H1 (cell line): ENCODE measurements around the gene ANXA6. TPM values are rescaled to one million over a fixed set of nuclear protein-coding genes. Genes with fewer than 3 reads are reported as not detected.

Experiments
- CTCF ChIA-PET: fragments of 300-600 bp; sonication (Branson Sonifier 250); formaldehyde crosslinking; loops from one replicate; lab custom pipeline; 2021; ENCODE audit not compliant: partially characterized antibody; lab: Charles Lee
- POLR2A ChIA-PET: fragments of 300-600 bp; sonication (Branson Sonifier 250); formaldehyde crosslinking; loops from one replicate; lab custom pipeline; 2021; ENCODE audit warnings: inconsistent platforms; ENCODE audit not compliant: partially characterized antibody; lab: Charles Lee
- DNase-seq, 2 experiments: peaks; one replicate each; pipeline versions ENCODE4 v3.0.0 to v3.0.0-alpha.2; 2010 to 2022; ENCODE audit warnings: low spot score in 2 of 2, low read depth in 1 of 2, mixed read lengths in 1 of 2
- FAIRE-seq: peaks from 2 replicates; lab custom pipeline; 2011; peaks lifted over from hg19 to GRCh38; lab: Jason Lieb, UNC
- H2AFZ ChIP-seq: 2 replicates; pipeline ENCODE4 v1.8.1; 2012; ENCODE audit warnings: low read length, inconsistent platforms
- H2AK5ac ChIP-seq: 2 replicates; pipeline ENCODE4 v1.6.1; 2013; ENCODE audit warnings: low read depth, low read length
- H2BK120ac ChIP-seq: replicated peaks from 2 replicates; pipeline ENCODE3; 2013; ENCODE audit warnings: low read depth, low read length, inconsistent platforms
- H2BK12ac ChIP-seq: 2 replicates; pipeline ENCODE4 v1.6.1; 2013; ENCODE audit warnings: low read depth, low read length
- H2BK15ac ChIP-seq: 2 replicates; pipeline ENCODE4 v1.6.1; 2013; ENCODE audit warnings: low read length
- H2BK20ac ChIP-seq: 2 replicates; pipeline ENCODE4 v1.6.1; 2013; ENCODE audit warnings: low read length
- H2BK5ac ChIP-seq: 2 replicates; pipeline ENCODE4 v1.6.1; 2013; ENCODE audit warnings: low read depth, low read length
- H3K14ac ChIP-seq: 2 replicates; pipeline ENCODE4 v1.6.1; 2013; ENCODE audit warnings: inconsistent platforms; ENCODE audit not compliant: insufficient read length
- H3K18ac ChIP-seq: 2 replicates; pipeline ENCODE4 v1.6.1; 2013; ENCODE audit warnings: low read length; ENCODE audit errors: extremely low read depth
- H3K23ac ChIP-seq: 2 replicates; pipeline ENCODE4 v1.6.1; 2013; ENCODE audit warnings: inconsistent platforms; ENCODE audit not compliant: insufficient read length
- H3K23me2 ChIP-seq: 2 replicates; pipeline ENCODE4 v1.6.1; 2013; ENCODE audit warnings: low read depth, low read length
- H3K27ac ChIP-seq: 2 replicates; pipeline ENCODE4 v1.6.1; 2011; ENCODE audit warnings: low read depth, low read length, inconsistent platforms
- H3K27me3 ChIP-seq, 4 experiments: replicated peaks in 1 of 4; 1 replicate in 1 of 4; 2 replicates in 3 of 4; pipeline versions ENCODE4 v1.6.1 to v1.8.1; 2011 to 2013; ENCODE audit warnings: low read length in 3 of 4, mild to moderate bottlenecking in 3 of 4, inconsistent platforms in 2 of 4, mixed read lengths in 2 of 4, moderate library complexity in 1 of 4; ENCODE audit not compliant: control insufficient read depth in 3 of 4, insufficient read depth in 3 of 4; ENCODE audit errors: extremely low read depth in 1 of 4
- H3K36me3 ChIP-seq, 4 experiments: 2 replicates each; pipeline versions ENCODE4 v1.6.1 to v1.8.1; 2011 to 2013; ENCODE audit warnings: mild to moderate bottlenecking in 4 of 4, low read length in 3 of 4, moderate library complexity in 2 of 4, control low read depth in 1 of 4, inconsistent platforms in 1 of 4; ENCODE audit not compliant: insufficient read depth in 4 of 4, control insufficient read depth in 2 of 4
- H3K4ac ChIP-seq: replicated peaks from 2 replicates; pipeline ENCODE3; 2013; ENCODE audit warnings: low read length, low read depth, mixed read lengths, inconsistent platforms; ENCODE audit not compliant: insufficient read length
- H3K4me1 ChIP-seq, 4 experiments: replicated peaks in 1 of 4; 1 replicate in 1 of 4; 2 replicates in 3 of 4; pipeline versions ENCODE4 v1.6.1 to v1.8.1; 2011 to 2013; ENCODE audit warnings: low read length in 3 of 4, inconsistent platforms in 2 of 4, mixed read lengths in 1 of 4; ENCODE audit not compliant: insufficient read depth in 4 of 4, control insufficient read depth in 3 of 4
- H3K4me2 ChIP-seq, 2 experiments: 2 replicates each; pipeline versions ENCODE4 v1.6.1 to v1.8.1; 2011 to 2013; ENCODE audit warnings: low read depth in 2 of 2, low read length in 2 of 2, control low read depth in 1 of 2, inconsistent platforms in 1 of 2, mild to moderate bottlenecking in 1 of 2; ENCODE audit not compliant: insufficient read depth in 1 of 2
- H3K4me3 ChIP-seq, 4 experiments: fragments of 200-600, 300-600 bp in 1 of 4; sonication (generic), shearing (Covaris generic), sonication (Bioruptor Twin) in 1 of 4; 2 replicates each; pipeline versions ENCODE4 v1.5.1 to v1.8.1; 2011 to 2016; ENCODE audit warnings: low read length in 4 of 4, low read depth in 3 of 4, control low read depth in 2 of 4, inconsistent platforms in 2 of 4, mild to moderate bottlenecking in 2 of 4, mixed read lengths in 1 of 4, moderate library complexity in 1 of 4; ENCODE audit not compliant: insufficient read depth in 2 of 4; ENCODE audit errors: extremely low read depth in 1 of 4
- H3K56ac ChIP-seq: replicated peaks from 2 replicates; pipeline ENCODE3; 2013; ENCODE audit warnings: low read depth, mild to moderate bottlenecking, mixed read lengths, low read length, inconsistent platforms; ENCODE audit not compliant: insufficient read length
- H3K79me1 ChIP-seq: 2 replicates; pipeline ENCODE4 v1.6.1; 2013; ENCODE audit warnings: low read depth, low read length, control low read depth
- H3K79me2 ChIP-seq, 2 experiments: 2 replicates each; pipeline versions ENCODE4 v1.6.1 to v1.8.1; 2012 to 2013; ENCODE audit warnings: low read length in 2 of 2, mild to moderate bottlenecking in 2 of 2, inconsistent platforms in 1 of 2; ENCODE audit not compliant: insufficient read depth in 2 of 2, control insufficient read depth in 1 of 2
- H3K9ac ChIP-seq, 4 experiments: replicated peaks in 1 of 4; 1 replicate in 1 of 4; 2 replicates in 3 of 4; pipeline versions ENCODE4 v1.6.1 to v1.8.1; 2011 to 2013; ENCODE audit warnings: low read depth in 3 of 4, low read length in 3 of 4, control low read depth in 2 of 4, mild to moderate bottlenecking in 2 of 4, moderate library complexity in 2 of 4, inconsistent platforms in 1 of 4; ENCODE audit errors: extremely low read depth in 1 of 4
- H3K9me3 ChIP-seq, 2 experiments: 2 replicates each; pipeline versions ENCODE4 v1.6.1 to v1.8.1; 2012 to 2013; ENCODE audit warnings: mild to moderate bottlenecking in 2 of 2, moderate library complexity in 2 of 2, control low read depth in 1 of 2, inconsistent platforms in 1 of 2, low read depth in 1 of 2, low read length in 1 of 2, mixed read lengths in 1 of 2; ENCODE audit not compliant: insufficient read depth in 2 of 2
- H4K20me1 ChIP-seq, 2 experiments: replicated peaks in 1 of 2; 2 replicates each; pipeline versions ENCODE3 to v1.8.1; 2011 to 2013; ENCODE audit warnings: inconsistent platforms in 2 of 2, low read length in 2 of 2, mild to moderate bottlenecking in 1 of 2; ENCODE audit not compliant: insufficient read depth in 2 of 2, control insufficient read depth in 1 of 2
- H4K5ac ChIP-seq: 2 replicates; pipeline ENCODE4 v1.6.1; 2013; ENCODE audit warnings: low read length, low read depth, mixed read lengths, inconsistent platforms; ENCODE audit not compliant: insufficient read length
- H4K8ac ChIP-seq: 2 replicates; pipeline ENCODE4 v1.8.0; 2013; ENCODE audit warnings: mild to moderate bottlenecking, moderate library complexity, low read length, inconsistent platforms; ENCODE audit not compliant: insufficient read depth; ENCODE audit errors: extremely low read depth
- H4K91ac ChIP-seq: replicated peaks from 2 replicates; pipeline ENCODE3; 2013; ENCODE audit warnings: low read length, mixed read lengths, inconsistent platforms; ENCODE audit not compliant: insufficient read length
- GTF2F1 ChIP-seq: IDR thresholded peaks from 2 replicates; pipeline ENCODE4 v1.6.1; 2012; ENCODE audit warnings: low read depth, low read length, improper control_type of control experiment, borderline replicate concordance
- NRF1 ChIP-seq: IDR thresholded peaks from 2 replicates; pipeline ENCODE4 v1.6.1; 2011; ENCODE audit warnings: mild to moderate bottlenecking, low read depth, low read length, improper control_type of control experiment
- POLR2A ChIP-seq, 2 experiments: IDR thresholded peaks; 1 replicate in 1 of 2; 2 replicates in 1 of 2; pipeline ENCODE4 v1.6.1; 2011; ENCODE audit warnings: low read depth in 2 of 2, low read length in 2 of 2, mild to moderate bottlenecking in 2 of 2; ENCODE audit errors: control extremely low read depth in 1 of 2
- SP2 ChIP-seq: IDR thresholded peaks from 2 replicates; pipeline ENCODE4 v1.6.1; 2012; ENCODE audit warnings: mild to moderate bottlenecking, low read length, inconsistent platforms
- YY1 ChIP-seq: IDR thresholded peaks from 2 replicates; pipeline ENCODE4 v1.6.1; 2011; ENCODE audit warnings: low read depth, mild to moderate bottlenecking, low read length
- WGBS, 2 experiments: shearing (Covaris generic) in 1 of 2; methylation state at CpG; one replicate each; pipeline versions ENCODE4 v1.1.6 to v1.1.7; 2013 to 2015; ENCODE audit warnings: low lambda C conversion rate in 2 of 2, mixed read lengths in 2 of 2, inconsistent platforms in 1 of 2, low coverage in 1 of 2, missing lambda C conversion rate in 1 of 2; ENCODE audit not compliant: insufficient replicate concordance in 2 of 2, insufficient coverage in 1 of 2, insufficient read length in 1 of 2; ENCODE audit errors: extremely low coverage in 1 of 2, missing lambda C conversion rate in 1 of 2; 5-methylcytosine and 5-hydroxymethylcytosine counted together
- polyA plus RNA-seq, 7 experiments: library from polyadenylated mRNA; depleted of rRNA in 3 of 7; stranded (reverse) in 5 of 7; unstranded in 2 of 7; fragments of >200 nt in 5 of 7; fragments of 200-250 nt in 2 of 7; gene quantifications; 1 replicate in 5 of 7; 2 replicates in 1 of 7; 4 replicates in 1 of 7; pipeline versions ENCODE4 v1.2.1 to v1.2.3, GENCODE V29; 2011 to 2013; ENCODE audit warnings: missing spikeins in 2 of 7, mixed read lengths in 2 of 7
- total RNA-seq: library from RNA; stranded (reverse); fragmentation: NEBNext Ultra II Directional; extraction: Animal tissue kit (Norgen Biotek cat#: 25700); gene quantifications from 2 replicates; pipeline ENCODE4 v1.2.1, GENCODE V29; 2021

The ANXA6 gene
- total and polyA plus RNA-seq, 2 of the 8 experiments (the other 6 are each of a cell fraction or from before 2014, with no cell fraction given), result 61.3 to 78.6 TPM

GRCh38 chr5:151060742-151061141 is 96.8 kb downstream of the ANXA6 start:
- TF ChIP-seq GTF2F1 (no peak), POLR2A (IDR thresholded peaks at IDR 0.05; ENCODE audit: control extremely low read depth in 1 of 2, low read depth in 2 of 2, low read length in 2 of 2) (no peak), YY1 (no peak), NRF1 (no peak), SP2 (no peak)
- Histone ChIP-seq H2BK5ac (no peak overlapping the region), H4K8ac (no peak overlapping the region), H3K79me1 (0 out of 2 replicates have a peak, but pooled peaks cover 2% of the 10 kb centered on the region), H2BK20ac (no peak overlapping the region), H3K9me3 (no peaks in the 10 kb centered on the region), H3K4me2 (no peak overlapping the region), H2BK15ac (no peak overlapping the region), H4K5ac (no peak overlapping the region), H3K79me2 (no peaks in the 10 kb centered on the region), H2AFZ (no peak overlapping the region), H3K14ac (no peak overlapping the region), H3K9ac (no peak overlapping the region), H2BK120ac (no peak overlapping the region), H3K36me3 (peaks cover 0 to 7% (median 2%) of the 10 kb centered on the region in 4 experiments; a peak in 3 of 8 replicates), H3K4me1 (no peaks in the 10 kb centered on the region; a peak in 1 of 7 replicates), H3K27me3 (no peaks in the 10 kb centered on the region), H3K23me2 (no peaks in the 10 kb centered on the region), H3K56ac (no peak overlapping the region), H2BK12ac (no peak overlapping the region), H4K91ac (no peak overlapping the region), H3K4ac (no peak overlapping the region), H4K20me1 (peaks cover 0 to 10% of the 10 kb centered on the region in 2 experiments), H3K18ac (no peak overlapping the region), H3K27ac (no peak overlapping the region), H3K23ac (no peak overlapping the region), H3K4me3 (no peak overlapping the region), H2AK5ac (no peak overlapping the region)
- 87% methylated on average over 6 of the region's 6 CpGs; no CpG with 5 or more reads in 1 of the 2 experiments for WGBS, 2 experiments
- CTCF ChIA-PET, result interaction anchor here (0.8 to 28.6 kb wide), 6 partner anchors 8 to 178 kb away, joined by 3 to 442 read pairs (median 4); no protein-coding TSS in a partner anchor
- POLR2A ChIA-PET, result no interaction called here
- FAIRE-seq, result no peak
- no peak for DNase-seq
